Heart left ventricle (tissue), 13 donors: ENCODE measurements around the gene KIF11.
"Not testable (repeated sequence)": the region's sequence is repeated elsewhere in the genome, so short reads cannot be mapped to it uniquely, and the experiment has no call there.

Source experiments
- CTCF ChIP-seq, 12 donors: fragments of 200-600 bp; sonication (generic) in 4 of 12; IDR thresholded peaks; one replicate each; pipeline versions ENCODE4 v1.5.0 to v1.8.0; 2018 to 2022; ENCODE audit warnings: antibody characterized with exemption in 12 of 12, mild to moderate bottlenecking in 5 of 12
- POLR2A ChIP-seq, 2 donors: fragments of 450-650 bp; IDR thresholded peaks; one replicate each; pipeline ENCODE4 v1.6.1; 2017; ENCODE audit warnings: antibody characterized with exemption in 2 of 2, mild to moderate bottlenecking in 2 of 2, moderate library complexity in 2 of 2
- donor health status: ischemic (EF 13 %, LVEDD 7.1; RV severe dilation, severe dysfunction).
- donor health status: DM: no; HTN: yes; CAD: no.
- donor health status: DM: no; HTN: no; CAD: no.
- donor health status: ischemic (EF 25% LVEDD 6.9; RV normal size, moderate dysfunction).
- donor health status: ischemic (EF 25% LVEDD 5.7; RV mildly dilated, moderate dysfunction).
- donor health status: ischemic (EF 35%, LVEDD 5.7; RV mildly dilated, moderate dysfunction).
- donor health status: nonischemic (EF 11% LVEDD 7.7; RV severe dilation, severe dysfunction).
- donor health status: DM: yes; HTN: yes; CAD: no.
- donor health status: PGD.
- donor health status: ischemic (EF 29% LVEDD 5.4; RV normal size, mild dysfunction).
- donor health status: nonischemic (EF 23%, LVEDD 6.1; RV moderate dilation, normal function).

- TF ChIP-seq POLR2A, CTCF (IDR thresholded peaks at IDR 0.05): not testable (repeated sequence)
Measured at GRCh38 chr10:92582347-92582746, 10.6 kb upstream of the KIF11 start.
